PC-9 (cell line): Measurements from ENCODE around the gene ARHGEF12. TPM values are rescaled to one million over a fixed set of nuclear protein-coding genes. Genes with fewer than 3 reads are reported as not detected.

Experiments used
- BruUV-seq: library from RNA; stranded (reverse); fragments of 400-500 nt; replicated peaks from 2 replicates; lab custom pipeline; 2021; lab: Mats Ljungman, UMichigan
- CTCF ChIA-PET: fragments of 300-600 bp; sonication (Branson Sonifier 250); formaldehyde crosslinking; loops from one replicate; lab custom pipeline; 2022; ENCODE audit warnings: antibody characterized with exemption; lab: Charles Lee
- POLR2A ChIA-PET: fragments of 300-600 bp; sonication (Branson Sonifier 250); formaldehyde crosslinking; loops from one replicate; lab custom pipeline; 2022; ENCODE audit warnings: antibody characterized with exemption; ENCODE audit not compliant: unreplicated experiment; lab: Charles Lee
- DNase-seq, 2 experiments: peaks; one replicate each; pipeline versions ENCODE4 v3.0.0 to v3.0.0-alpha.2; 2015 to 2022; ENCODE audit warnings: mixed read lengths in 1 of 2
- H2AFZ ChIP-seq: fragments of 200-600 bp; sonication (generic); 2 replicates; pipeline ENCODE4 v1.8.1; 2017; ENCODE audit warnings: antibody characterized with exemption
- H3F3A ChIP-seq: fragments of 200-600 bp; sonication (generic); 2 replicates; pipeline ENCODE4 v1.8.1; 2017; ENCODE audit warnings: antibody characterized with exemption, mild to moderate bottlenecking, low read depth; ENCODE audit not compliant: insufficient read depth
- H3K27ac ChIP-seq: fragments of 200-600 bp; sonication (generic); 2 replicates; pipeline ENCODE4 v1.6.1; 2016; ENCODE audit warnings: mixed run types
- H3K27me3 ChIP-seq: fragments of 200-600 bp; sonication (generic); 2 replicates; pipeline ENCODE4 v1.6.1; 2016; ENCODE audit warnings: low read depth, mixed run types; ENCODE audit not compliant: insufficient read depth
- H3K36me3 ChIP-seq: fragments of 200-600 bp; sonication (generic); 2 replicates; pipeline ENCODE4 v1.6.1; 2016; ENCODE audit warnings: low read depth, mixed run types
- H3K4me1 ChIP-seq: fragments of 200-600 bp; sonication (generic); replicated peaks from 2 replicates; pipeline ENCODE4 v1.6.1; 2016; ENCODE audit warnings: mixed run types; ENCODE audit not compliant: insufficient read depth
- H3K4me2 ChIP-seq: fragments of 200-600 bp; sonication (generic); 2 replicates; pipeline ENCODE4 v1.6.1; 2017; ENCODE audit warnings: mixed run types
- H3K4me3 ChIP-seq: fragments of 200-600 bp; sonication (generic); 2 replicates; pipeline ENCODE4 v1.6.1; 2016; ENCODE audit warnings: mixed run types
- H3K79me2 ChIP-seq: fragments of 200-600 bp; sonication (generic); 2 replicates; pipeline ENCODE4 v1.6.1; 2017; ENCODE audit warnings: low read depth, mixed run types
- H3K9me2 ChIP-seq: fragments of 200-600 bp; sonication (generic); 2 replicates; pipeline ENCODE4 v1.8.1; 2017; ENCODE audit warnings: mild to moderate bottlenecking; ENCODE audit not compliant: insufficient read depth
- H3K9me3 ChIP-seq: fragments of 200-600 bp; sonication (generic); 2 replicates; pipeline ENCODE4 v1.8.1; 2016; ENCODE audit warnings: low read depth; ENCODE audit not compliant: insufficient read depth
- H4K20me1 ChIP-seq: fragments of 200-600 bp; sonication (generic); 2 replicates; pipeline ENCODE4 v1.8.1; 2017; ENCODE audit not compliant: insufficient read depth
- CTCF ChIP-seq: fragments of 200-600 bp; sonication (generic); conservative IDR thresholded peaks from 2 replicates; pipeline ENCODE4 v1.6.1; 2017; ENCODE audit warnings: mixed run types, antibody characterized with exemption, mild to moderate bottlenecking, moderate library complexity
- EZH2 ChIP-seq: fragments of 200-600 bp; sonication (generic); IDR thresholded peaks from 2 replicates; pipeline ENCODE4 v1.8.0; 2017; ENCODE audit warnings: antibody characterized with exemption, low read depth
- intact Hi-C: fragments of 100-400 bp; cut with micrococcal nuclease; formaldehyde crosslinking; loops from one replicate; pipeline ENCODE4 v1.10.0; 2022; ENCODE audit not compliant: unreplicated experiment
- total RNA-seq: library from RNA; stranded (reverse); gene quantifications from 2 replicates; pipeline ENCODE4 v1.2.3, GENCODE V29; 2021

The ARHGEF12 gene
- total RNA-seq, 1 experiment from 2014 or later = 76.5 TPM

- ChIA-PET POLR2A (no interaction called here), CTCF (no interaction called here)
- no peaks in the 10 kb centered on the region for H3K79me2 ChIP-seq
- H3K4me3 ChIP-seq = no peak overlapping the region
- H3K36me3 ChIP-seq = no peaks in the 10 kb centered on the region
- H3K4me2 ChIP-seq = no peak overlapping the region
- intact Hi-C loops = no loop called here
- H4K20me1 ChIP-seq = no peaks in the 10 kb centered on the region
- H3K4me1 ChIP-seq = no peaks in the 10 kb centered on the region
- H2AFZ ChIP-seq = no peak overlapping the region
- BruUV-seq = no TSS peak
- TF ChIP-seq EZH2 (no peak), CTCF (no peak)
- no peaks in the 10 kb centered on the region for H3K9me3 ChIP-seq
- H3K27ac ChIP-seq = no peak overlapping the region
- H3K27me3 ChIP-seq = peaks cover 95% of the 10 kb centered on the region
- H3F3A ChIP-seq = no peaks in the 10 kb centered on the region
- no peaks in the 10 kb centered on the region for H3K9me2 ChIP-seq
- DNase-seq = no peak
These were observed 187.0 kb downstream of the ARHGEF12 start for GRCh38 chr11:120523196-120523595.

- CTCF ChIA-PET = no interaction called here
- no peak overlapping the region for H3K4me2 ChIP-seq
- no peak overlapping the region for H2AFZ ChIP-seq
- peaks cover 100% of the 10 kb centered on the region for H3K27me3 ChIP-seq
- no peak overlapping the region for H3K4me3 ChIP-seq
- POLR2A ChIA-PET = no interaction called here
- BruUV-seq = no TSS peak
- no peak overlapping the region for H3K27ac ChIP-seq
- no peaks in the 10 kb centered on the region for H3K4me1 ChIP-seq
- no peaks in the 10 kb centered on the region for H4K20me1 ChIP-seq
- no peak for DNase-seq
- TF ChIP-seq CTCF (no peak), EZH2 (no peak)
- no peaks in the 10 kb centered on the region for H3F3A ChIP-seq
- H3K79me2 ChIP-seq = no peaks in the 10 kb centered on the region
- intact Hi-C loops = no loop called here
- H3K9me2 ChIP-seq = no peaks in the 10 kb centered on the region
- H3K9me3 ChIP-seq = no peaks in the 10 kb centered on the region
- no peaks in the 10 kb centered on the region for H3K36me3 ChIP-seq
These were observed 188.4 kb downstream of the ARHGEF12 start for GRCh38 chr11:120524536-120525085.

- H3F3A ChIP-seq = no peaks in the 10 kb centered on the region
- no peak overlapping the region for H3K4me3 ChIP-seq
- H3K27me3 ChIP-seq = peaks cover 100% of the 10 kb centered on the region
- H4K20me1 ChIP-seq = no peaks in the 10 kb centered on the region
- H3K27ac ChIP-seq = no peak overlapping the region
- no peaks in the 10 kb centered on the region for H3K36me3 ChIP-seq
- intact Hi-C loops = no loop called here
- no peaks in the 10 kb centered on the region for H3K79me2 ChIP-seq
- no peaks in the 10 kb centered on the region for H3K4me1 ChIP-seq
- ChIA-PET POLR2A (no interaction called here), CTCF (interaction anchor here (0.5 kb wide), 1 partner anchor 26 kb away, joined by 5 read pairs; no protein-coding TSS in a partner anchor)
- no peak for TF ChIP-seq EZH2
- no peak for DNase-seq
- no peak overlapping the region for H2AFZ ChIP-seq
- no peaks in the 10 kb centered on the region for H3K9me2 ChIP-seq
- H3K4me2 ChIP-seq = no peak overlapping the region
- no peaks in the 10 kb centered on the region for H3K9me3 ChIP-seq
- no TSS peak for BruUV-seq
These were observed 189.3 kb downstream of the ARHGEF12 start for GRCh38 chr11:120525261-120526171.
